Ishikawa (cell line): ENCODE results near the gene MOXD1.

Experiments used
- CEBPB ChIP-seq: IDR thresholded peaks from 2 replicates; pipeline ENCODE4 v1.6.1; 2012
- CREB1 ChIP-seq: IDR thresholded peaks from 2 replicates; pipeline ENCODE4 v1.6.1; 2012; ENCODE audit warnings: low read depth
- EGR1 ChIP-seq: IDR thresholded peaks from 2 replicates; pipeline ENCODE4 v1.6.1; 2012
- EP300 ChIP-seq: IDR thresholded peaks from 2 replicates; pipeline ENCODE4 v1.6.1; 2012; ENCODE audit warnings: borderline replicate concordance
- FOXM1 ChIP-seq: IDR thresholded peaks from 2 replicates; pipeline ENCODE4 v1.6.1; 2012; ENCODE audit warnings: low read depth, borderline replicate concordance
- MAX ChIP-seq: IDR thresholded peaks from 2 replicates; pipeline ENCODE4 v1.6.1; 2012
- NFIC ChIP-seq: IDR thresholded peaks from 2 replicates; pipeline ENCODE4 v1.6.1; 2012
- RAD21 ChIP-seq: IDR thresholded peaks from 2 replicates; pipeline ENCODE4 v1.6.1; 2012; ENCODE audit warnings: low read depth
- REST ChIP-seq: IDR thresholded peaks from 2 replicates; pipeline ENCODE4 v1.6.1; 2012; ENCODE audit warnings: low read depth, mild to moderate bottlenecking
- TAF1 ChIP-seq: IDR thresholded peaks from 2 replicates; pipeline ENCODE4 v1.6.1; 2012; ENCODE audit warnings: low read depth, mild to moderate bottlenecking
- TCF12 ChIP-seq: IDR thresholded peaks from 2 replicates; pipeline ENCODE4 v1.6.1; 2012; ENCODE audit warnings: low read depth
- TEAD4 ChIP-seq: IDR thresholded peaks from 2 replicates; pipeline ENCODE4 v1.6.1; 2012
- USF1 ChIP-seq: IDR thresholded peaks from 2 replicates; pipeline ENCODE4 v1.6.1; 2012
- YY1 ChIP-seq: IDR thresholded peaks from 2 replicates; pipeline ENCODE4 v1.6.1; 2012; ENCODE audit warnings: low read depth
- ZBTB7A ChIP-seq: IDR thresholded peaks from 2 replicates; pipeline ENCODE4 v1.6.1; 2012; ENCODE audit warnings: low read depth

Gene MOXD1

GRCh38 chr6:132368916-132369481 is 32.3 kb downstream of the MOXD1 start:
- TF ChIP-seq NFIC: no peak
- TF ChIP-seq YY1: no peak
- no peak for TF ChIP-seq USF1
- no peak for TF ChIP-seq FOXM1
- TF ChIP-seq ZBTB7A: no peak
- TF ChIP-seq MAX: no peak

- no peak for TF ChIP-seq MAX
- TF ChIP-seq TCF12: no peak
- no peak for TF ChIP-seq TEAD4
- no peak for TF ChIP-seq NFIC
- no peak for TF ChIP-seq RAD21
Observed at GRCh38 chr6:132365281-132365907, 35.9 kb downstream of the MOXD1 start.

- TF ChIP-seq TEAD4: no peak
- no peak for TF ChIP-seq RAD21
- TF ChIP-seq USF1: no peak
- TF ChIP-seq FOXM1: no peak
- TF ChIP-seq CEBPB: no peak
- no peak for TF ChIP-seq TAF1
- no peak for TF ChIP-seq EGR1
- TF ChIP-seq YY1: no peak
- no peak for TF ChIP-seq MAX
- TF ChIP-seq NFIC: no peak
- no peak for TF ChIP-seq ZBTB7A
- TF ChIP-seq CREB1: no peak
- TF ChIP-seq EP300: no peak
- TF ChIP-seq TCF12: no peak
- TF ChIP-seq REST: no peak
Observed at GRCh38 chr6:132364306-132365074, 36.8 kb downstream of the MOXD1 start.

- TF ChIP-seq CEBPB (no peak), EGR1 (no peak), TEAD4 (no peak), FOXM1 (no peak), USF1 (no peak), TCF12 (no peak)
Observed at GRCh38 chr6:132362442-132363185, 38.7 kb downstream of the MOXD1 start.

- TF ChIP-seq TEAD4: no peak
- TF ChIP-seq EGR1: no peak
- no peak for TF ChIP-seq TCF12
- TF ChIP-seq ZBTB7A: no peak
- no peak for TF ChIP-seq EP300
- no peak for TF ChIP-seq NFIC
- TF ChIP-seq CEBPB: no peak
- no peak for TF ChIP-seq YY1
- no peak for TF ChIP-seq REST
- TF ChIP-seq CREB1: no peak
- TF ChIP-seq MAX: no peak
- TF ChIP-seq TAF1: no peak
- TF ChIP-seq USF1: no peak
- TF ChIP-seq RAD21: no peak
- no peak for TF ChIP-seq FOXM1
Observed at GRCh38 chr6:132361101-132361500, 40.2 kb downstream of the MOXD1 start.
